NB4 (cell line): Measurements from ENCODE around the gene MANEA.

ENCODE experiments used
- CTCF ChIP-seq: IDR thresholded peaks from one replicate; pipeline ENCODE4 v1.5.1; 2012; ENCODE audit warnings: low read depth, low read length
- POLR2A ChIP-seq: IDR thresholded peaks from 2 replicates; pipeline ENCODE4 v1.6.1; 2011; ENCODE audit warnings: mild to moderate bottlenecking; ENCODE audit not compliant: insufficient read length; ENCODE audit errors: extremely low read depth

- TF ChIP-seq CTCF (no peak), POLR2A (no peak)
Observed at GRCh38 chr6:95544517-95545225, 32.7 kb upstream of the MANEA start.
